Common myeloid progenitor, CD34-positive (primary cell): ENCODE results near the gene TXNDC2.

ENCODE experiments used
- CTCF ChIA-PET: fragments of 350-600 bp; sonication (Branson Sonifier 250); formaldehyde crosslinking; loops from one replicate; lab custom pipeline; 2021; ENCODE audit warnings: antibody characterized with exemption; lab: Charles Lee
- POLR2A ChIA-PET: fragments of 350-600 bp; sonication (Branson Sonifier 250); formaldehyde crosslinking; loops from one replicate; lab custom pipeline; 2021; ENCODE audit warnings: antibody characterized with exemption; lab: Charles Lee
- DNase-seq, 3 donors: peaks; one replicate each; pipeline versions ENCODE4 v3.0.0 to v3.0.0-alpha.2; 2013
- H3K27ac ChIP-seq, 2 experiments: 1 replicate in 1 of 2; 2 replicates in 1 of 2; pipeline ENCODE4 v1.7.0; 2013; ENCODE audit warnings: inconsistent platforms in 2 of 2, low read length in 2 of 2, mild to moderate bottlenecking in 2 of 2, low read depth in 1 of 2, moderate library complexity in 1 of 2; ENCODE audit not compliant: severe bottlenecking in 2 of 2, insufficient read depth in 1 of 2, poor library complexity in 1 of 2
- H3K27me3 ChIP-seq, 5 experiments: replicated peaks in 2 of 5; 1 replicate in 3 of 5; 2 replicates in 2 of 5; pipeline versions ENCODE4 v1.6.1 to v1.7.0; 2013; ENCODE audit warnings: low read length in 4 of 5, mild to moderate bottlenecking in 2 of 5, moderate library complexity in 2 of 5, inconsistent platforms in 1 of 5; ENCODE audit not compliant: insufficient read depth in 5 of 5, control insufficient read depth in 4 of 5
- H3K36me3 ChIP-seq, 4 experiments: 1 replicate in 2 of 4; 2 replicates in 2 of 4; pipeline versions ENCODE4 v1.6.1 to v1.7.0; 2013; ENCODE audit warnings: low read length in 3 of 4, control low read depth in 1 of 4, mild to moderate bottlenecking in 1 of 4; ENCODE audit not compliant: control insufficient read depth in 4 of 4, insufficient read depth in 4 of 4
- H3K4me1 ChIP-seq, 4 experiments: 1 replicate in 3 of 4; 2 replicates in 1 of 4; pipeline versions ENCODE4 v1.6.1 to v1.7.1; 2013; ENCODE audit warnings: low read length in 3 of 4, mild to moderate bottlenecking in 3 of 4, control low read depth in 1 of 4, inconsistent platforms in 1 of 4, moderate library complexity in 1 of 4; ENCODE audit not compliant: control insufficient read depth in 4 of 4, insufficient read depth in 4 of 4; ENCODE audit errors: control extremely low read depth in 1 of 4
- H3K4me3 ChIP-seq, 7 experiments: 1 replicate in 4 of 7; 2 replicates in 3 of 7; pipeline versions ENCODE4 v1.5.1 to v1.7.0; 2013; ENCODE audit warnings: mild to moderate bottlenecking in 7 of 7, low read length in 6 of 7, moderate library complexity in 6 of 7, inconsistent platforms in 2 of 7, low read depth in 2 of 7, control low read depth in 1 of 7; ENCODE audit not compliant: insufficient read depth in 4 of 7, control insufficient read depth in 1 of 7; ENCODE audit errors: extremely low read depth in 1 of 7
- H3K9me3 ChIP-seq, 5 experiments: 1 replicate in 4 of 5; 2 replicates in 1 of 5; pipeline versions ENCODE4 v1.6.1 to v1.7.1; 2013; ENCODE audit warnings: low read length in 4 of 5, mild to moderate bottlenecking in 2 of 5, inconsistent platforms in 1 of 5, low read depth in 1 of 5, moderate library complexity in 1 of 5; ENCODE audit not compliant: control insufficient read depth in 4 of 5, insufficient read depth in 2 of 5; ENCODE audit errors: control extremely low read depth in 1 of 5
- WGBS: methylation state at CpG from one replicate; pipeline ENCODE4 v1.1.5; 2013; ENCODE audit not compliant: insufficient coverage; 5-methylcytosine and 5-hydroxymethylcytosine counted together

TXNDC2 gene

DNA sequence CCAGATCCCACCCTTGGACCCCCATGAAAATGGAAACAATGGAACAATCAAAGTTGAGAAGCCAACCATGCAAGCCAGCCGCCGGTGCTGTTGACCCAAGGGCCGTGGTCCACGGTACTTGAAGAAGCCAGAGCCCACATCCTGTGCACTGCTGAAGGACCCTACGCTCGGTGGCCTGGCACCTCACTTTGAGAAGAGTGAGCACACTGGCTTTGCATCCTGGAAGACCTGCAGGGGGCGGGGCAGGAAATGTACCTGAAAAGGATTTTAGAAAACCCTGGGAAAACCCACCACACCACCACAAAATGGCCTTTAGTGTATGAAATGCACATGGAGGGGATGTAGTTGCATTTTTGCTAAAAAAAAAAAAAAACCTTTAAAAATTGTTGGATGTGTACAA is 26.5 kb upstream of the TXNDC2 start:
- CTCF ChIA-PET = no interaction called here
- no peaks in the 10 kb centered on the region for H3K27me3 ChIP-seq
- POLR2A ChIA-PET = no interaction called here
- peaks cover 0 to 2% (median 0%) of the 10 kb centered on the region in 5 experiments for H3K9me3 ChIP-seq
- whole genome bisulfite sequencing = 92% methylated on average over 6 of the region's 7 CpGs
- peaks cover 0 to 12% (median 0%) of the 10 kb centered on the region in 4 experiments for H3K36me3 ChIP-seq
- H3K4me3 ChIP-seq = no peak overlapping the region
- H3K27ac ChIP-seq = no peak overlapping the region
- no peak for DNase-seq
- peaks cover 0 to 13% (median 0%) of the 10 kb centered on the region in 4 experiments for H3K4me1 ChIP-seq

DNA sequence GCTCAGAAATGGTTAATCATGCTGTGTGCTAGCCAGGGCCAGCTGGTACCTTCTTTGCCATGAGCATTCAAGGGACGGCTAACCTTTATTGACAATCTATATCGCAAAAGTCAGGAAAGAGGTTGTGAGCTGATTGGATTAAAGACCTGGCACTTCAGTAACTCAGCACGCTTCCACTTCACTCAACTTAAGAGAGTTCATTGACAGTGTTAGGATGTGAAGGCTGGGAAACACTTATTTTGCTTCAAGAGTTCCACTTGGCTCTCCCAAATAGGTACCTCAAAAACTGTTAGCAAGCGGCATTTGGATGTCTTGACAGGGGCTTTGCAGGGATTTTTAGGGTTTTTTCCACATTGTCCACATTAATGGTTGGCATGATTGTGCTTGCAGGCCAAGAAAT is 25.1 kb upstream of the TXNDC2 start:
- Histone ChIP-seq H3K27me3 (no peaks in the 10 kb centered on the region), H3K9me3 (peaks cover 0 to 8% (median 0%) of the 10 kb centered on the region in 5 experiments), H3K4me3 (no peak overlapping the region), H3K36me3 (peaks cover 0 to 12% (median 0%) of the 10 kb centered on the region in 4 experiments), H3K4me1 (peaks cover 0 to 12% (median 0%) of the 10 kb centered on the region in 4 experiments), H3K27ac (no peak overlapping the region)
- WGBS = 88% methylated on average over 3 of the region's 4 CpGs
- ChIA-PET CTCF (interaction anchor here (1.4 to 1.6 kb wide), 2 partner anchors 9 to 15 kb away, joined by 3 read pairs; no protein-coding TSS in a partner anchor), POLR2A (interaction anchor here (0.6 kb wide), 1 partner anchor 167 kb away, joined by 3 read pairs; no protein-coding TSS in a partner anchor)
- DNase-seq = no peak

DNA sequence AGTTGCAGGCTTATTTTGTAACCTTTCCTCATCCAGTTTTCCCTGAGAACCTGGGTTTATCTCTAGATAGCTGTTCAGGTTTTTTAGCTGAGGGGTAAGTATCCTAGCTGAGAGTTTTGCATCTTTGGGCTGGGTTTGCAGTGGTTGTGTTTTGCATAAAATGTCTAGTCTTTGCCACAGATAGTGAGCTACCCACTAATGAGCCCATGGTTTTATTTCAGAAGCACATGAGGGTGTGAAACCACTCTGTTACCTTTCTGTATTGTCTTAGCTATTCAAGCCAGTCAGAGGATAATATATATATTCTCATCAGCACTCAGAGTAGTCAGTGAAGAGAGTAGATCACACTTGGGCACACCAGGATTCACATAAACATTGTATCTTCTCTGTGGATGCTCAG is 24.6 kb upstream of the TXNDC2 start:
- POLR2A ChIA-PET = no interaction called here
- CTCF ChIA-PET = interaction anchor here (1.4 to 1.8 kb wide), 3 partner anchors 9 to 16 kb away, joined by 3 to 4 read pairs (median 3); no protein-coding TSS in a partner anchor
- Histone ChIP-seq H3K27me3 (no peaks in the 10 kb centered on the region), H3K4me1 (peaks cover 0 to 7% (median 0%) of the 10 kb centered on the region in 4 experiments), H3K36me3 (peaks cover 0 to 12% (median 0%) of the 10 kb centered on the region in 4 experiments), H3K4me3 (no peak overlapping the region), H3K27ac (no peak overlapping the region), H3K9me3 (peaks cover 0 to 10% (median 0%) of the 10 kb centered on the region in 5 experiments)
- DNase-seq = no peak

DNA sequence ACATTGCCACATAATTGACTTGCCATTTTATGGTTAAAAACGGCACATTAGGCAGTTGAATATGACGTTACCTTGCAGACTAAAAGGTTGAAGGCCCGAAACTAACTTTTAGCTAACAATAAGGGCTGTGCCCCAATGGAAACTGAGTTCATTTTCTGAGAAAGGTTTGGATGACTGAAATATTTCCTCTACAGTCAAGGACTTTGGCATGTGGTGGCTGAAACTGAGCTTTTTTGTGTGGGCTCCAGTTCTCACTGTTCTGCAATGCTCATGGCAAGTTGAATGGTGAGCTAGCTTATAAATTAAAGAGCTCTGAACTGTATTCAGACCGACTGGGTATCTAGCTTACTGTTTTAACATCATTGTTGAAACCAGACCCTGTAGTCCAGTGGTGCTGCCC is 23.8 kb upstream of the TXNDC2 start:
- H3K4me1 ChIP-seq = peaks cover 0 to 3% (median 0%) of the 10 kb centered on the region in 4 experiments
- H3K36me3 ChIP-seq = peaks cover 0 to 12% (median 0%) of the 10 kb centered on the region in 4 experiments
- no peaks in the 10 kb centered on the region for H3K27me3 ChIP-seq
- no peak for DNase-seq
- ChIA-PET POLR2A (no interaction called here), CTCF (interaction anchor here (0.8 to 1.8 kb wide), 3 partner anchors 10 to 16 kb away, joined by 3 to 4 read pairs (median 3); no protein-coding TSS in a partner anchor)
- H3K9me3 ChIP-seq = peaks cover 0 to 17% (median 0%) of the 10 kb centered on the region in 5 experiments
- H3K4me3 ChIP-seq = no peak overlapping the region
- no peak overlapping the region for H3K27ac ChIP-seq
- WGBS = 95% methylated on average over 4 of the region's 4 CpGs

DNA sequence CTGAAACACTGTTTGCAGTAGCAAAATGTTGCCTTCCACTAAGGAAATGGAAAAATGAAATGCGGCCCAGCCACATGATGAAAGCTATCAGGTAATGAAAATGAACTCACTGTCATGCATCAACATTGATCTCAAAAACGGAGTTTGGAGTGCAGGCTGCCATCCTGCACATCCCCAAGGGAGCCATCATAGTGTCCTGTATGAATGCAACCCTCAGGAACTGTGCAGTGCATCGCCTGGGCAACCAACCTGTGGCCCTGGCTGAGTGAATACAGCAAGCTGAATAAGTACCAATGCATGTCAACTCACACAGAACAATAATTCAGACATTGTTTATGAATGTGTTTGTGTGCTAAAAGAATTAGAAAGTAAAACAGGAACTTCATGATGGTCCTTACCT is 23.1 kb upstream of the TXNDC2 start:
- POLR2A ChIA-PET = no interaction called here
- Histone ChIP-seq H3K9me3 (peaks cover 0 to 17% (median 0%) of the 10 kb centered on the region in 5 experiments), H3K27me3 (no peaks in the 10 kb centered on the region), H3K27ac (no peak overlapping the region), H3K4me1 (peaks cover 0 to 3% (median 0%) of the 10 kb centered on the region in 4 experiments), H3K36me3 (peaks cover 0 to 12% (median 0%) of the 10 kb centered on the region in 4 experiments), H3K4me3 (no peak overlapping the region)
- CTCF ChIA-PET = interaction anchor here (0.8 to 1.8 kb wide), 3 partner anchors 10 to 17 kb away, joined by 3 to 4 read pairs (median 3); no protein-coding TSS in a partner anchor
- no peak for DNase-seq
- 93% methylated on average over 3 of the region's 3 CpGs for WGBS

DNA sequence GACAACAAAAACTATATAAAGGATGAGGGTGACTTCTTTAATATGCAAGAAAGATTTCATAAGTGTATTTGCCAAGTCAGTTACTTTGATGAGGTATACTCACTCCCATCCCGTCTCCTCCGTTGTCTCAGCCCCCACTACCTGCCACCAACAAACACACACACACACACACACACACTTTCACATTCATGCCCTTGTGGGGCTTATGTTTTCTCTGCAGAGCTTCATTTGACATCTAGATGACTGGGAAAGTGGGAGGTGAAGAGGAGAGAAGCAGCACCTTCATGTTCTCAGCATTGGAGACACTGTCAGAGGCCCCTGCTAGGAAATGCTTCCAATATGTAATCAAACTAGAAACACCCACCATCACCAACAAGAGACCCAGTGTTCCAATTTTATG is 22.5 kb upstream of the TXNDC2 start:
- WGBS = no CpG with 5 or more reads among the region's 2 CpGs
- no peak for DNase-seq
- Histone ChIP-seq H3K4me3 (no peak overlapping the region), H3K27ac (no peak overlapping the region), H3K9me3 (peaks cover 0 to 17% (median 0%) of the 10 kb centered on the region in 5 experiments), H3K36me3 (peaks cover 0 to 12% (median 0%) of the 10 kb centered on the region in 4 experiments), H3K4me1 (peaks cover 0 to 5% (median 0%) of the 10 kb centered on the region in 4 experiments), H3K27me3 (no peaks in the 10 kb centered on the region)
- ChIA-PET CTCF (no interaction called here), POLR2A (no interaction called here)

DNA sequence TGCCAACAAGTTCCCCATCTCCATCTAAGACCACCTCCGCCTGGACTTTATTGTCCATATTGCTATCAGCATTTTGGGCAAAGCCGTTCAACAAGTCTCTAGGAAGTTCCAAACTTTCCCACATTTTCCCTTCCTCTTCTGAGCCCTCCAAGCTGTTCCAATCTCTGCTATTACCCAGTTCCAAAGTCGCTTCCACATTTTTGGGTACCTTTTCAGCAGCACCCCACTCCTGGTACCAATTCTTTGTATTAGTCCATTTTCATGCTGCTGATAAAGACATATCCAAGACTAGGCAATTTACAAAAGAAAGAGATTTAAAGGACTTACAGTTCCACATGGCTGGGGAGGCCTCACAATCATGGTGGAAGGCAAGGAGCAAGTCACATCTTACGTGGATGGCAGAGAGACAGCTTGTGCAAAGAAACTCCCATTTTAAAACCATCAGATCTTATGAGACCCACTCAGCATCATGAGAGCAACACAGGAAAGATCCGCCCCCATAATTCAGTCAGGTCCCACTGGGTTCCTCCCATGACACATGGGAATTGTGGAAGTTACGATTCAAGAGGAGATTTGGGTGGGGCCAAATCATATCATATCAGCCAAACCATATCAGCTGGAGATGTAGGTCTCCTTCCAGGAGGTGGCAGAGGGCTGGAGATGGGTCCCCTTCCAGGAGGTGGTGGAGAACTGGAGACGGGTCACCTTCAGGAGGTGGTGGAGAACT is 19.8 kb upstream of the TXNDC2 start:
- H3K9me3 ChIP-seq = peaks cover 0 to 17% (median 0%) of the 10 kb centered on the region in 5 experiments

More for the DNA sequence above, 19.8 kb upstream of the TXNDC2 start:
- 98% methylated on average over 5 of the region's 7 CpGs for WGBS
- Histone ChIP-seq H3K36me3 (no peaks in the 10 kb centered on the region), H3K4me3 (no peak overlapping the region), H3K27me3 (no peaks in the 10 kb centered on the region), H3K4me1 (peaks cover 10 to 31% (median 21%) of the 10 kb centered on the region in 4 experiments), H3K27ac (no peak overlapping the region)
- POLR2A ChIA-PET = no interaction called here
- CTCF ChIA-PET = no interaction called here
- no peak for DNase-seq
